Inflammatory macrophage treated with lipopolysaccharide for 1 hour (primary cell): Measurements from ENCODE around the gene TMEM30B.
A peak's percentile ranks its signal among the peaks of the same experiment; 100 is the strongest.
"Not testable (repeated sequence)": the region's sequence is repeated elsewhere in the genome, so short reads cannot be mapped to it uniquely, and the experiment has no call there.

ENCODE experiments used
- DNase-seq, 2 donors: peaks; one replicate each; pipeline ENCODE4 v3.0.0-alpha.2; 2020 to 2022

TMEM30B gene

DNA sequence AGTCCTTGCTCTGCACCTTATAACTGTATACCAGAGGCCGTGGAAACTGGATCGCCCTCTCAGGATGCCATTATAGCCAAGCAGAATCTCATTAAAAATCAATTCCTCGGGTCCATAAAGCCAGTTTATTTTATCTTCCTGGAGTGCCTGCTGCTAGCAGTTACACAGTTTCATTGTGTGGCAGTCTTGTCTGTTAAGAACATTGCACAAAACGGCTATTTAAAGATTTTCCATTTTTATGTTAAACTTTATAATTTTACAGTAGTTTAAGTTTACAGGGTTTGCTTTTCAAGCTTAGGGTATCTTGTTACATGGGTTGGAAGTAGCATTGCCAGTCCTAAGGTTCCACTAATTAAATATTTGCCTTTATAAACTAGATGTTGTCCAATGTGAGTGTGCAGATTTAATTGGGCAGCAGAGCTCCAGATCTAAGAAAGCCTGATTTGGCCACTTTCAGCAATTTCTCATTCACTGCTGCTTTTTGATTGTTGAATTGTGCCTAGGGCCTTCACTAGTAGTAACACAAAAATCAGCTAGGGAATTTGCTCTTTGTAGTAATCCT lies 17.0 kb downstream of the TMEM30B start:
- DNase-seq, result no peak

DNA sequence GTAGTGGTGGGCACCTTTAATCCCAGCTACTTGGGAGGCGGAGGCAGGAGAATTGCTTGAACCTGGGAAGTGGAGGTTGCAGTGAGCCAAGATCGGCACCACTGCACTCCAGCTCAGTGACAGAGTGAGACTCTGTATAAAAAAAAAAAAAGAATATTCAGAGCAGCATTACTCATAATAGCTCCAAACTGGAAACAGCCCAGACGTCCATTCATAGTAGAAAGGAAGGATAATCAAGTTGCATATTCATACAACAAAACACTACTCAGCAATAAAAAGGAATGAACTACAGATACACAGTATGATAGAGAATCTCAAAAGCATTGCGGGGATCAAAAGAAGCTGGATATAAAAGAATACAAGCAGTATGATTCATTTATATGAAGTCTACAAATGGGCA lies 19.1 kb downstream of the TMEM30B start:
- DNase-seq, result no peak

DNA sequence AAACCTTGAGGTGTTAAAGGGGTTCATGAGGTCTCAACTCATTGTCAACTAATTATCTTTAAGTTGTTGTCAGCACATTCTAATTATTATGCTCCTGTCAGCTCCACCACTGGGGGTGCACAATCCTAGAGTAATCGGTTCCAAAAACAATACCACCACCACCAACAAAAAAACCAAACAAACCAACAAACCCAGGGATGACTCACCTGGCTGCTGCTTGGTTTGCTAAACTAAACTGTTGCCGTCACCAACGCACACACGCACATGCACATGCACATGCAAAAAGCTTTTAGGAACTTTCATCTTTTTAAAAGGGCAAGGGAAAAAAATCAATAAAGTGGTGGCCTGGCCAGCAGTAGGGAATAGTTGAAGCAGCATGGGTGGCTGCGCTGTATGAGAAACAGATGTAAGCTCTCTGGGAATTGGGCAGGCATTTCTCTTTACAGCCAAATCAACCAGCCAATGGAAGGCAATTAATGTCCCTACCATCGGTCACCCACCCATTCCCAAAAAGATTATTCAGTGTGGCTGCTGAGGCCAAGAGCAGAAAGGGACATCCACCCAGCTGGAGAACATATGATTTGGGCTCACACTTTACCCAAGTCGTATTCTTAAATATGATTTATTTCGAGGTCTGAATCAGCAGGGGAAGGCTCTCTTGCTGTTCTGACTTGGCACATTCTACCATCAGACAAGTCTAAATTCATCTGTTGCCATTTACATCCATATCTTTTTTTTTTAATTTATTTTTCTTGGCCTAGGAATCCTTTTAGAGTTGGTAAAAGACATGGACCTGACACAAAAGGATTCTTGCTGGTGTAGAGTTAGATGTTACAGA lies 20.0 kb downstream of the TMEM30B start:
- no peak for DNase-seq

DNA sequence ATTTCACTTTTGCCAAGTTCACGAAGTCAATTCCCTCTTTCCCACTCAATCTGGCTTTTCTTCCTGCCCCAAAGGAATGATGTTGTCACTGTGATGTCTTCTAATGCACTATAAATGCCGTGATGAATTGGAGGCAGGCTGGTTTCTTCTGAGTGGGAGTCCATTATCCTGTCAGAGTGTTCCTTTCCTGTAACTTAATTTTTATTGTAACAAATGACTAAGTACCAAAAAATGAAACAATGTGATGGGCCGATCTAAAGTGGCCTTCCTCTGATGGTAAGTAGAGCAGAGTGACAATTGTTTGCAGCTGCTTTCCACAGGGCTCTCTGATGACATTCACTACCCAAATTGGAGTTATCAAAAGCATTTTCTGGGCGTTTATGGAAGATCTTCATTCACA lies 22.2 kb downstream of the TMEM30B start:
- DNase-seq, result no peak

DNA sequence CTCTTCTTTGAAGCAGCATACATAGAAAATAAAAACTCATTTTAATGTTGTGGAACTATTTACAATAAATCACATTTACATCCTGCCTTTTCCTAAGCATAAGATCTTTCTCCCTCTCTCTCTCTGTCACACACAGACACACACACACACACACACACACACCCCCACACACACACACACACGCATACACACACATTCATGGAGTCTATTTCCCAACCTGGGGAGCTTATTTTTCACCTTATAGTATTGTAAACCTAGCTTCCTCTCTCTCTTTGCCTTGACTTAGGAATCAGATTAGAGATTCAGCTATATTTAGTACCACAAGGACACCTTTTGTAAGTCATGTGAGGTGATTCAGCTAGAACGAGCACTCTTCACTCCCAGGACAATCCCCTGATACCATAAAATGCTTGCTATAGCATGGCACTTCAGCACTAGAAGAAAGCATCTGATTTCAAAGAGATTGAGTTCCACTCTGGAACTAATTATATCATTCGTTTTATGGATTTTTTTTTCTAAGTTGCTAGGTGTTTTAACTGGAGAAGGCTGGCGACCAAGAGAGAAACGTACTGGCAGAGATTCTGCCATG lies 23.6 kb downstream of the TMEM30B start:
- DNase-seq, result no peak

GRCh38 chr14:61256826-61257468 lies 24.2 kb downstream of the TMEM30B start:
- DNase-seq, result no peak

- DNase-seq, result no peak
Observed at GRCh38 chr14:61255968-61256367, 25.2 kb downstream of the TMEM30B start.

DNA sequence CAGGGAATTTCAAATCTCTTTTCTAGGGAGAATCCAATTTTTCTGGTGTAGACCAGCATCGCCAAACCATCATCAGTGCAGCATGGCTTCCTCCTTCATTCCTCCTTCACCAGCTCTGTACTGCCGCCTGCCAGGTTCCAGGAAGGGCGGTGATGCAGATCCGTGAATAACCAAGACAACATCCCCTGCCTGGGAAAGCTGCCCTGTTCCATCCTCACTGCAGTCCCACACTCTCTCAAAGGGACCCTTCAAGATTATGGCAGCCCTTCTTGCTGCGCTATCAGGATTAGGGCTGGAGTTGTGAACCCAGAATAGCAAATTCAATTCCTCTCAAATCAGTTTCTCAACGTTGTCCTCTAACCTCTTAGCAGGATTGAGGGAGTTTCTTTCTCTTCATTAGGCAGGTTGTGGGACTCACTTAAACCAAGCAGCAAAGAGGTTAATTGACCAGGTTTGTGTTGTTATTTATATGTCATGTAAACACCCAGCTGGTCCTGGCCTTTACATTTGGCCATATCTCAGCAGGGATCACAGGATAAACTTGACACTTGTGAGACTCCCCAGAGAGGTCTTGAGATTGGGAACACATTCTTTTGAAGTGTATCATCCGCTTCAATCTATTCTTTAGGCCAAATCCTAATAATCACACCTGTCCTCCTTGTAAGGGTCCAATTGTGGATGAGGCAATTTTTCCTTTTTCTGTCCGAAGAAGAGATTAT lies 26.2 kb downstream of the TMEM30B start:
- DNase-seq, result no peak

GRCh38 chr14:61253064-61253738 lies 27.9 kb downstream of the TMEM30B start:
- DNase-seq, result peak; percentile 11 to 24

GRCh38 chr14:61252369-61253063 lies 28.6 kb downstream of the TMEM30B start:
- peak; percentile 76 to 86 for DNase-seq

DNA sequence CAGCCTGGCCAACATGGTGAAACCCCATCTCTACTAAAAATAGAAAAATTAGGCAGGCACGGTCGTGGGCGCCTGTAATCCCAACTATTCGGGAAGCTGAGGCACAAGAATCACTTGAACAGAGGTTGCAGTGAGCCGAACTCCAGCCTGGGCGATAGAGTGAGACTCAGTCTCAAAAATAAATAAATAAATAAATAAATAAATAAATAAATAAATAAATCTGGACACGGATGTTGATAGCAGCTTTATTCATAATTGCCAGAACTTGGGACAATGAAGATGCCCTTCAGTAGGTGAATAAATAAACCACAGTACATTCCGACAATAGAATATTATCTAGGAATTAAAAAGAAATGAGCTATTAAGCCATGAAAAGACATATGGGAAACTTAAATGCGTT lies 31.1 kb downstream of the TMEM30B start:
- DNase-seq, result no peak

DNA sequence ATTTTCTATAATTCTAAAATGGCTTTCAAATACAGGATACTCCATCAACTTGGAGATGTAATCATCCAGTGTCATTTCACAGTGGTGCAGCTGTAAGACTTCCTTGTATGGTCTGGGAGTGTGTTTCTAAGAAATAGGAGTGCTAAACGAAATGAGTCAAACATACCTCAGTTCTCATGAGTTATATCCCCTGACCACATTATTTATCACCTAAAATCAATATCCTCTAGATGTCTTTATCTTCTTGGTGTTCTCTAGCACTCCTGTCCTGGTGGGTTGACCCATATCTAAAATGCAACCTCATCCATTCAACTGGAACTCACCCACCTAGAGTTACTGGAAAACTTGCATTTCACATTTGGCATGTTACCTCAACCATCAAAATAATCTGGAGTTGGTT lies 33.2 kb downstream of the TMEM30B start:
- no peak for DNase-seq

- no peak for DNase-seq
Observed at GRCh38 chr14:61246721-61247120, 34.4 kb downstream of the TMEM30B start.

DNA sequence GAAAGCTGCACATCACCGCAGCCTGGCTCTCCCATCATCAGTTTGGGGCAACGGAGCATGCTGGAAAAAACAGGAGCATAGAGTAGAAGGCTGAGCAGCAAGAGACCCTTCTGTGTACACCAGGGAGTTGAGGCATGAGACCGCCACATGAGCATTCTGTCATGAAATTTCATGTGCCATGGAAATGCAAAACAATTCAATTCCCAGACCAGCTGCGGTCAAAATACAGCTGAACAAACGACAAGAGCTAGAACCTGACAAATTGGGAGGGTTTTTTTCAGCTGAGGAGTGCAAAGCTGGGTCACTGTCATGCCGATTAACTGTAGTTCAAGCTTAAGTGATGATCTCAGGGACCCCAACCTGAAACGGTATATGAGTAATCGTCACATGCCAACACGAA lies 37.1 kb downstream of the TMEM30B start:
- DNase-seq, result no peak

DNA sequence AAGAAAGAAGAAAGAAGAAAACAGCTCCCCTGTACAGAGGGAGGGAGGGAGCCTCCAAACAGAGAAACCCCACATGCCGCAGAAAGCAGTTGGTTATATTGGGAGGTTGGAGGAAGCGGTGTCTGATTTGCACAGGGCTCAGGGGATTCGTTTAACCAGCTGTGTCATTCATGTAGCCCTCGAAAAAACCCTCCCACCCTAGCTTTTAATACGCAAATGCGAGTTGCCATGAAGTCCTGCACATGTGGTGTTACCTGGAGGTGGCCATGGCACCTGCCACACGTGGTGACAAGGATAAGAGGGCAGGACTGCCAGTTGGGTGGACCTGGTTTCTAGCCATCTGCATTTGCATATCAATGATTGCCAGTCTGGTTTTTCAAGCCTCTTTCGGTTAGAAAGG lies 40.9 kb downstream of the TMEM30B start:
- DNase-seq, result no peak

GRCh38 chr14:61239285-61239684 lies 41.9 kb downstream of the TMEM30B start:
- DNase-seq, result not testable (repeated sequence)

DNA sequence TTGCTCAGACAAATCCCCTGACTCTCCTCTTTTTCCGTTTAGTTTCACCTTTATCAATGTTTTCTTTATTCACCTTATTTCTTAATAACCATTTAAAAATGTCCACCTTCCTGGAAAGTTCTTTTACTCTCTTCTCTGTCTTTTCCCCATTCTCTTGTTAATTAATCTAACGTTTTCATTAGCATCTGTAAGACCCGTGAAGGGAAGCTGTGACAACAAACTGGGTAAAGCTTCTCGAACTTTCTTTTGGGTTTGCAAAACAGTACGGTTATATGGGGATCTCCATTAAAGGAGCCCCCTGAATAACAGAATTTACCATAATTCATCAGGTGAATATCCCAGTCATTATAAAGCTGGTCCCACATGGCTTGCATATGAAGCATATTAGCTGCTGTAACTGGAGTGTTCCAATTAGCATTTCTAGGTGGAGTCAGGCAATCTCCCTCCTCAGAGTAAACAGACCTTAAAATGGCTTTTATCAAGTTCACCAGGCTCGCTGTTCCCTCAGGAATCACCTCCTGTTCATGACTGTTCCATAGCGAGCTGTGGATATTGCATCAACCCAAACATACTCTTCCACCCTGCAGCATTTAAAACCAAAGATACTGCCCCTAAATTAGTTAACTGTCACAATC lies 42.4 kb downstream of the TMEM30B start:
- DNase-seq, result no peak

- DNase-seq, result no peak
Observed at GRCh38 chr14:61234215-61234916, 46.8 kb downstream of the TMEM30B start.

- peak in 1 of 2 donors; percentile 40 for DNase-seq
Observed at GRCh38 chr14:61233436-61233956, 47.6 kb downstream of the TMEM30B start.

GRCh38 chr14:61231810-61232209 lies 49.3 kb downstream of the TMEM30B start:
- DNase-seq, result no peak
